HEK293T (cell line): Measurements from ENCODE around the gene CSNK1G1.

Experiments
- ARNT ChIP-seq: fragments of 450-650 bp; IDR thresholded peaks from 2 replicates; pipeline ENCODE4 v1.6.1; 2017; ENCODE audit warnings: mild to moderate bottlenecking
- BHLHE40 ChIP-seq: fragments of 450-650 bp; IDR thresholded peaks from 2 replicates; pipeline ENCODE4 v1.6.1; 2016; ENCODE audit warnings: mild to moderate bottlenecking, moderate library complexity, borderline replicate concordance
- ELF4 ChIP-seq: fragments of 450-650 bp; IDR thresholded peaks from 2 replicates; pipeline ENCODE4 v1.6.1; 2017; ENCODE audit warnings: antibody characterized with exemption
- FOXK2 ChIP-seq: fragments of 450-650 bp; IDR thresholded peaks from 2 replicates; pipeline ENCODE4 v1.6.1; 2016; ENCODE audit warnings: mild to moderate bottlenecking
- FOXM1 ChIP-seq: fragments of 450-650 bp; IDR thresholded peaks from 2 replicates; pipeline ENCODE4 v1.6.1; 2017; ENCODE audit warnings: mild to moderate bottlenecking, borderline replicate concordance
- HDGF ChIP-seq: fragments of 450-650 bp; IDR thresholded peaks from 2 replicates; pipeline ENCODE4 v1.6.1; 2017; ENCODE audit warnings: antibody characterized with exemption, borderline replicate concordance
- L3MBTL2 ChIP-seq: fragments of 450-650 bp; conservative IDR thresholded peaks from 2 replicates; pipeline ENCODE4 v1.6.1; 2016; ENCODE audit warnings: mild to moderate bottlenecking
- NFRKB ChIP-seq: fragments of 450-650 bp; IDR thresholded peaks from 2 replicates; pipeline ENCODE4 v1.6.1; 2016; ENCODE audit warnings: mild to moderate bottlenecking, moderate library complexity
- SP1 ChIP-seq: fragments of 450-650 bp; IDR thresholded peaks from 2 replicates; pipeline ENCODE4 v1.6.1; 2017
- SUZ12 ChIP-seq: fragments of 450-650 bp; IDR thresholded peaks from 2 replicates; pipeline ENCODE4 v1.6.1; 2016; ENCODE audit warnings: mild to moderate bottlenecking
- TARDBP ChIP-seq: fragments of 450-650 bp; IDR thresholded peaks from 2 replicates; pipeline ENCODE4 v1.6.1; 2016
- TF ChIP-seq, protein P1 (sequence below): fragments of 450-650 bp; IDR thresholded peaks from 2 replicates; pipeline ENCODE4 v1.6.1; 2016

DNA sequence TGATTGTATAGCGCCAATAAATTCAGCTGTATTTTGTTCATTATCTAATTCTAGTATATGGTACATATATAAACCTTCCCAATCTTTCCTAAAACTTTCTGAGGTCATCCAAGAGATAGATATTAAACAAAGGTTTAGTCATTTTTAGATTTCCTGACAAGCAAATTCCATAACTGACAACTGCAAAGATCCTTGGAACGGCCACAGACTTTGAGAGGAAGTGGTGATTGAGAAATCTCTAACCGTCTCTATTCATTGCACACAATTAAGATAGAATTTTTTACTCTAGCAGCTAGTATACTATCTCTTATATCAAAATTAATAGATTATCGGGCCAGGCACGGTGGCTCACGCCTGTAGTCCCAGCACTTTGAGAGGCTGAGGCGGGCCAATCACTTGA is 4.7 kb downstream of the CSNK1G1 start:
- no peak for TF ChIP-seq TARDBP
- TF ChIP-seq BHLHE40 = no peak
- no peak for TF ChIP-seq FOXM1
- TF ChIP-seq SP1 = no peak
- no peak for TF ChIP-seq ARNT
- TF ChIP-seq HDGF = no peak
- no peak for TF ChIP-seq FOXK2
- no peak for TF ChIP-seq L3MBTL2
- TF ChIP-seq, protein P1, sequence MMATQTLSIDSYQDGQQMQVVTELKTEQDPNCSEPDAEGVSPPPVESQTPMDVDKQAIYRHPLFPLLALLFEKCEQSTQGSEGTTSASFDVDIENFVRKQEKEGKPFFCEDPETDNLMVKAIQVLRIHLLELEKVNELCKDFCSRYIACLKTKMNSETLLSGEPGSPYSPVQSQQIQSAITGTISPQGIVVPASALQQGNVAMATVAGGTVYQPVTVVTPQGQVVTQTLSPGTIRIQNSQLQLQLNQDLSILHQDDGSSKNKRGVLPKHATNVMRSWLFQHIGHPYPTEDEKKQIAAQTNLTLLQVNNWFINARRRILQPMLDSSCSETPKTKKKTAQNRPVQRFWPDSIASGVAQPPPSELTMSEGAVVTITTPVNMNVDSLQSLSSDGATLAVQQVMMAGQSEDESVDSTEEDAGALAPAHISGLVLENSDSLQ = no peak
- TF ChIP-seq ELF4 = no peak
- no peak for TF ChIP-seq SUZ12
- TF ChIP-seq NFRKB = no peak
